ENCODE measurements around the gene DIAPH1.

The DIAPH1 gene

DNA sequence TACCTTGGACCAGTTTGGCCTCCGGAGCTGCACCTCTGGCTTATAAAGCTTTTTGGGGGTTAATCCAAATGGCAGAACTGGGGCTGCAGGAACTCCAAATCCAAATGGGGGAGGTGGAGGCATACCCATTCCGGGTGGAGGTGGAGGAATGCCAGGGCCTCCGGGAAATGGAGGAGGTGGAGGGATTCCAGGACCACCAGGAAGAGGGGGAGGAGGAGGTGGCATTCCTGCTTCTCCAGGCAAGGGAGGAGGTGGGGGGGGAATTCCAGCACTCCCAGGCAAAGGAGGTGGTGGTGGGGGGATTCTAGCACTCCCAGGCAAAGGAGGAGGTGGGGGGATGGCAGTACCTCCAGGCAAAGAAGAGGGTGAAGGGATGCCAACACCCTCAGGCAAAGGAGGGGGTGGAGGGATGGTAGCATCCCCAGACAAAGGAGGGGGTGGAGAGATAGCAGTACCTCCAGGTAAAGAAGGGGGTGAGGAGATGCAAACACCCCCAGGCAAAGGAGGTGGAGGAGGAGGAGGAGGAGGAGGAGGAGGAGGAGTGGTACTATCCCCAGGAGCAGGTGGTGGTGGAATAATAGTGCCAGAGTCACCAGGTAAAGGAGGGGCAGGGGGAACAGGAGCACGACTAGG, 45.2 kb downstream of the DIAPH1 start:
- no peak for TF ChIP-seq ZFX (IDR thresholded peaks at IDR 0.05; ENCODE audit: borderline replicate concordance)
- TF ChIP-seq, protein P1, sequence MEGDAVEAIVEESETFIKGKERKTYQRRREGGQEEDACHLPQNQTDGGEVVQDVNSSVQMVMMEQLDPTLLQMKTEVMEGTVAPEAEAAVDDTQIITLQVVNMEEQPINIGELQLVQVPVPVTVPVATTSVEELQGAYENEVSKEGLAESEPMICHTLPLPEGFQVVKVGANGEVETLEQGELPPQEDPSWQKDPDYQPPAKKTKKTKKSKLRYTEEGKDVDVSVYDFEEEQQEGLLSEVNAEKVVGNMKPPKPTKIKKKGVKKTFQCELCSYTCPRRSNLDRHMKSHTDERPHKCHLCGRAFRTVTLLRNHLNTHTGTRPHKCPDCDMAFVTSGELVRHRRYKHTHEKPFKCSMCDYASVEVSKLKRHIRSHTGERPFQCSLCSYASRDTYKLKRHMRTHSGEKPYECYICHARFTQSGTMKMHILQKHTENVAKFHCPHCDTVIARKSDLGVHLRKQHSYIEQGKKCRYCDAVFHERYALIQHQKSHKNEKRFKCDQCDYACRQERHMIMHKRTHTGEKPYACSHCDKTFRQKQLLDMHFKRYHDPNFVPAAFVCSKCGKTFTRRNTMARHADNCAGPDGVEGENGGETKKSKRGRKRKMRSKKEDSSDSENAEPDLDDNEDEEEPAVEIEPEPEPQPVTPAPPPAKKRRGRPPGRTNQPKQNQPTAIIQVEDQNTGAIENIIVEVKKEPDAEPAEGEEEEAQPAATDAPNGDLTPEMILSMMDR (IDR thresholded peaks at IDR 0.05) = no peak
- no peak overlapping the region for H3K27ac ChIP-seq

DNA sequence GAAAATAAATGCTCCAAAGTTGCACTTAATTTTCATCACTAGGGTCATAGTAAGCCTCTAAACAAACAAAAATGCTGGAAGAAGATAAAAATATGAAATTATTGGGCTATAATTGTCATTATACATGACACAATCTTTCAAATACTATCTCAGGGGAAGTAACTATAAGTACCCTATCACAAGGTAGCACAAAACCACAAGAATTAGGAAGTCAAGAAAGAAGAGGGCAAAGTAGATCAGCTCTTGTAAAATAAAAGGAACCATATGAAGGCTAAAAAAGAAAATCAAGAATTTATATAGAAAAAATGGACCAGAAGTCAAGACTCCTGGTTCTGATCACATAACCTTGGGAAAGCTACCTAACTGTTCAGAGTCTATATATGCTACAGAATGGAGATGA, 48.1 kb downstream of the DIAPH1 start:
- TF ChIP-seq ZFX (IDR thresholded peaks at IDR 0.05; ENCODE audit: borderline replicate concordance) = no peak
- TF ChIP-seq, protein P1 (IDR thresholded peaks at IDR 0.05) = no peak
- H3K27ac ChIP-seq = no peak overlapping the region

DNA sequence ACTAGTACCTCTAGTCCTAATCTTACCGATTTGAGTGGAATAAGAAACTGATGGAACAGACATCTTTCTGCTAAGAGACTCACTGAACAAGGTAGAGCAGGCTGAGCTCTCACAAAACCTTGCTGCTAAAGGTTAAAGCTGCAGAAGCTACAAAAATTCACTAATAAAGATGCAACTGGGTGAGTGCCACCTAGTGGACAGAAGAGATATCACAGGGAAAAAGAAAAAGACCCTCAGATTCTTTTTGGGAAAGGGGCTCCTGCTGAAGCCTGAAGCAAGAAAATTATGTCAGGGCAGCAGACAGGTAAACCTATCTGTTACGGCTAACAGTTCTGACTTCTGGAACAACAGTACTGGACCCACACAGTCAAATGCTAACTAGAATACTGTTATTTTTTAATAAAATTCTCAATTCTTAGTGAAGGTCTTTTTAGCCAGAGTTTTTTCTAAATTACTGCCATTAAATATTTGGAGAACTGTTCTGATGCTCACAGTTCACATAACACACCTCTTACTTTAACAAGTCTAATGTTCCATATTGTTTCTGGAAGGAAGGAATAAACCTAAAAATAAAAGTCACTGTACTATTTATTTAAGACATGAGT, 51.2 kb downstream of the DIAPH1 start:
- H3K27ac ChIP-seq = no peak overlapping the region
- no peak for TF ChIP-seq ZFX (IDR thresholded peaks at IDR 0.05; ENCODE audit: borderline replicate concordance)
- TF ChIP-seq, protein P1 (IDR thresholded peaks at IDR 0.05) = peak; percentile 97

DNA sequence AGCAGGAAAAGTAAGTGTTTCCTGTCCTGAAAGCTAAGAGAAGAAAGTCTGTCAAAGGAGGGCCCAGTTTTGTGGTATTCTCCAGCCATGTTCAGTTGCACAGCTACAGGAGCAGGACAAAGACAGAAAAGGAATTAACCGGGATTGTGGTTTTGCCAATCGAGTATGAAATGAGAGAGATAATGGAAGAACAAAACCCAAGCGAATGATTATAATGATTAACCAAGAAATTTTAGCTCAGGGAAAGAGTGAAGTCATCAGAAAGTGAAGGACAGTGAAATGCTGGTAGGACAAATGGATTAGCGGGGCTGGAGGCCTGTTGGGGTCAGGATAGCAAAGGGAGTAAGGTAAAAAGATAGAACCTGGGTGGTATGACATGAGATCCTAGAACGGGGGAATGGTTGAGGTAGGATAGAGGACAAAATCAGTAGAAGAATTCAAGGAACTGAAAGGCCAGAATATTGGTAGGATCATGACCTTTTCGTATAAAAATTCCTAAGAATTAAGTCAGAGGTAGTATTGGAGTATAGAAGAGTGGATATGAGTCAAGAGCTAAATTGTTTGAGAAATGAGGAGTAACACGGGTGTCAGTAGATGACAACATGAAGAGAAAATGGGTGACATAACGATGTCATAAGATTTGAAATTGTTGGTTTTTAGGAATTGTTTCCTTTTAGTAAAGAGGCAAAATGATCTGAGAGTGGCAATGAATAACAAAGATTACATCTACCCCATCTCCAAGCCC, 52.8 kb downstream of the DIAPH1 start:
- H3K27ac ChIP-seq = peak overlapping the region; percentile 68
- no peak for TF ChIP-seq ZFX (IDR thresholded peaks at IDR 0.05; ENCODE audit: borderline replicate concordance)
- TF ChIP-seq, protein P1 (IDR thresholded peaks at IDR 0.05) = no peak

DNA sequence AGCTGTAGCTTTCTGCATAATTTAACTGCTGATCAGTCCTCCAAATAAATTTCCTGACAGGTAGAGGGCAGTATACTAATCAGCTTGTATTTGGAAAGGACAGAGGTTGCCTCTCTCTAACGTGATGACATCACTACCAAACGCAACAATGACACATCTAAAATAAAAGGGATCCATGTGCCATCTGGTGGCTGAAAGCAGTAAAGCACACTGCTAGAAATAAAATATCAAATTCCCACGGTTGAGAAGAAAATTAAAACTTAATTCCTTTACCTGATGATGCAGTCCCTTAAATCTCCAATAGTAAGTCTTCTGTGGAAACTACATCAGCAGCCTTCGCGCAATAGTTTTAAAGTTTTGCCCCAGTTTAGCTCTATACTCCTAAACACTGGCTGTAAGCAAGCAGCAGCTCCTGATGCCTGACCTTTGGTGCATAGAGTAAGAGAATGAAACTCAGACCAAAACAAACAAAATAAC, 54.5 kb downstream of the DIAPH1 start:
- TF ChIP-seq ZFX (IDR thresholded peaks at IDR 0.05; ENCODE audit: borderline replicate concordance) = no peak
- TF ChIP-seq, protein P1 (IDR thresholded peaks at IDR 0.05) = peak; percentile 98
- H3K27ac ChIP-seq = peak overlapping the region; percentile 68

DNA sequence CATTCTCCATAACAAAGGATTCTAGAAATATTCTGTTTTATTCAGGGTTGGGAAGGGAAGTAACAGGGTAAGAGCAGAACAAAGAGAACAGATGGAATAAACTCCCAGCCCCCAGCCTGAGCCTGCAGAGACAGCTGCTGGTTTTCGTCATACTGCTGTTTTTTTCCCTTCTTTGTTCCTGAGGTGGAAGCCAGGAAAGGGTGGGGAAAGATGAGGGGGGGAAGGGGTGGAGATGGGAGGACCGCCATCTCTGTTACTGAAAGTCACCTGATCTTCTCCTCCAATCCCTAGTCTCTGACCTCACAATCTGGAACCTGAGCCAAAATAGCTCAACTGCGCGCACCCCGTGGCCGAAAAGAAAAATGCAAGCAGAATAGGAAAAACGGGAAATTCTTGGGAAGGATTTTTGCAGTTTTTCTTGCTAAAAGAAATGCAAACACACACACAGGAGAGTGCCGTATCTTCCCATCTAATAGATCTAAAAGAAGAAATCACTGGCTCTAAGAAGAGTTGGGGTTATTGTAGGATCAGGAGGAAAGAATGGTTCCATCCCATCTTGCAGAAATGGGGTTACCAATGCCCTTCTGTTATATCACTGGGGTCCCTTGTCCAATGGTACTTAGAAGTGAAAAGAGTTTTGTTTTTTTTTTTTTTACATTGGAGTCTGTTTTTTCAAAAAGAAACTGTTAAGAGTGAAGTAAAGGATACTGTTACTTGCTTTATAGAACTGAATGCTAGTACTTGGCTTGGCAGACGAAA, 57.9 kb downstream of the DIAPH1 start:
- TF ChIP-seq, protein P1 (IDR thresholded peaks at IDR 0.05) = peak; percentile 32
- TF ChIP-seq ZFX (IDR thresholded peaks at IDR 0.05; ENCODE audit: borderline replicate concordance) = no peak
- peak overlapping the region; percentile 79 for H3K27ac ChIP-seq

Data from 22Rv1 (cell line).